Trophoblast cell (in vitro differentiated cells and primary cell): ENCODE results near the gene EIF4G1.

Source experiments
- DNase-seq, 2 donors: peaks; one replicate each; pipeline ENCODE4 v3.0.0-alpha.2; 2016
- H2AFZ ChIP-seq: 2 replicates; pipeline ENCODE4 v1.6.1; 2013; ENCODE audit warnings: low read length, moderate library complexity, mild to moderate bottlenecking; ENCODE audit not compliant: insufficient read depth, poor library complexity
- H2AK5ac ChIP-seq: 2 replicates; pipeline ENCODE4 v1.6.1; 2013; ENCODE audit warnings: mild to moderate bottlenecking, low read length
- H2BK120ac ChIP-seq: 2 replicates; pipeline ENCODE4 v1.6.1; 2013; ENCODE audit warnings: low read length, mild to moderate bottlenecking, moderate library complexity; ENCODE audit not compliant: insufficient read depth, poor library complexity
- H2BK12ac ChIP-seq: 2 replicates; pipeline ENCODE4 v1.6.1; 2013; ENCODE audit warnings: mild to moderate bottlenecking, low read length, moderate library complexity
- H2BK5ac ChIP-seq: 2 replicates; pipeline ENCODE4 v1.6.1; 2013; ENCODE audit warnings: low read length, low read depth, moderate library complexity, mild to moderate bottlenecking; ENCODE audit not compliant: poor library complexity
- H3K14ac ChIP-seq: 2 replicates; pipeline ENCODE4 v1.6.1; 2013; ENCODE audit warnings: mild to moderate bottlenecking, low read length
- H3K18ac ChIP-seq: 2 replicates; pipeline ENCODE4 v1.6.1; 2013; ENCODE audit warnings: mild to moderate bottlenecking, low read length
- H3K23ac ChIP-seq: 2 replicates; pipeline ENCODE4 v1.6.1; 2013; ENCODE audit warnings: low read length
- H3K27ac ChIP-seq: 2 replicates; pipeline ENCODE4 v1.5.1; 2013; ENCODE audit warnings: low read depth, mild to moderate bottlenecking, inconsistent platforms, low read length, moderate library complexity
- H3K27me3 ChIP-seq: 2 replicates; pipeline ENCODE4 v1.6.1; 2013; ENCODE audit warnings: inconsistent platforms, mild to moderate bottlenecking, low read length, moderate library complexity; ENCODE audit not compliant: insufficient read depth
- H3K36me3 ChIP-seq, 2 experiments: 1 replicate in 1 of 2; 2 replicates in 1 of 2; pipeline ENCODE4 v1.6.1; 2013; ENCODE audit warnings: low read length in 2 of 2, mild to moderate bottlenecking in 2 of 2, moderate library complexity in 1 of 2; ENCODE audit not compliant: insufficient read depth in 2 of 2, control insufficient read depth in 1 of 2
- H3K4ac ChIP-seq: 2 replicates; pipeline ENCODE4 v1.6.1; 2013; ENCODE audit warnings: low read depth, mild to moderate bottlenecking, low read length, moderate library complexity
- H3K4me1 ChIP-seq, 2 experiments: 1 replicate in 1 of 2; 2 replicates in 1 of 2; pipeline ENCODE4 v1.6.1; 2013; ENCODE audit warnings: low read length in 2 of 2, mild to moderate bottlenecking in 2 of 2, moderate library complexity in 1 of 2; ENCODE audit not compliant: insufficient read depth in 2 of 2, control insufficient read depth in 1 of 2
- H3K4me2 ChIP-seq: 2 replicates; pipeline ENCODE4 v1.6.1; 2013; ENCODE audit warnings: inconsistent platforms, mild to moderate bottlenecking, low read length, moderate library complexity
- H3K4me3 ChIP-seq: 2 replicates; pipeline ENCODE4 v1.5.1; 2013; ENCODE audit warnings: mild to moderate bottlenecking, low read depth, low read length, inconsistent platforms
- H3K79me1 ChIP-seq: one replicate; pipeline ENCODE4 v1.6.1; 2013; ENCODE audit warnings: low read length
- H3K79me2 ChIP-seq: 2 replicates; pipeline ENCODE4 v1.6.1; 2013; ENCODE audit warnings: low read length, mild to moderate bottlenecking; ENCODE audit not compliant: control insufficient read depth, insufficient read depth, poor library complexity
- H3K9ac ChIP-seq: 2 replicates; pipeline ENCODE4 v1.6.1; 2013; ENCODE audit warnings: mild to moderate bottlenecking, low read length
- H3K9me3 ChIP-seq: 2 replicates; pipeline ENCODE4 v1.6.1; 2013; ENCODE audit warnings: low read depth, mild to moderate bottlenecking, control low read depth, inconsistent platforms, low read length; ENCODE audit not compliant: insufficient read depth
- H4K12ac ChIP-seq: 2 replicates; pipeline ENCODE4 v1.6.1; 2013; ENCODE audit warnings: low read depth, mild to moderate bottlenecking, low read length, moderate library complexity
- H4K8ac ChIP-seq: 2 replicates; pipeline ENCODE4 v1.6.1; 2013; ENCODE audit warnings: low read depth, mild to moderate bottlenecking, low read length, moderate library complexity
- H4K91ac ChIP-seq: one replicate; pipeline ENCODE4 v1.6.1; 2013; ENCODE audit warnings: low read depth, mild to moderate bottlenecking, low read length, moderate library complexity
- WGBS: extraction: QIAGEN DNeasy Blood & Tissue Kit; methylation state at CpG from one replicate; pipeline ENCODE4 v1.1.7; 2013; ENCODE audit warnings: missing lambda C conversion rate; ENCODE audit not compliant: insufficient read length, insufficient coverage; ENCODE audit errors: extremely low coverage; 5-methylcytosine and 5-hydroxymethylcytosine counted together

EIF4G1 gene

GRCh38 chr3:184335291-184335660, 20.9 kb downstream of the EIF4G1 start:
- Histone ChIP-seq H3K4ac (peak overlapping the region; percentile 5), H2BK5ac (peak overlapping the region; percentile 5), H3K36me3 (peaks cover 35 to 44% of the 10 kb centered on the region in 2 experiments), H3K4me1 (peaks cover 28 to 36% of the 10 kb centered on the region in 2 experiments), H2BK12ac (no peak overlapping the region), H3K27me3 (no peaks in the 10 kb centered on the region), H3K23ac (no peak overlapping the region), H3K14ac (no peak overlapping the region), H2AFZ (no peak overlapping the region), H2AK5ac (no peak overlapping the region), H3K79me1 (peaks cover 20% of the 10 kb centered on the region), H3K4me2 (peak overlapping the region; percentile 90), H4K91ac (no peak overlapping the region), H4K8ac (peak overlapping the region; percentile 36), H3K79me2 (peaks cover 9% of the 10 kb centered on the region), H3K9me3 (peaks cover 5% of the 10 kb centered on the region), H4K12ac (no peak overlapping the region), H3K27ac (peak overlapping the region; percentile 60), H3K9ac (no peak overlapping the region), H2BK120ac (no peak overlapping the region), H3K4me3 (no peak overlapping the region), H3K18ac (no peak overlapping the region)
- DNase-seq: no peak
- no CpG with 5 or more reads among the region's 4 CpGs for WGBS

GRCh38 chr3:184335661-184336546, 21.5 kb downstream of the EIF4G1 start:
- Histone ChIP-seq H2BK5ac (peak overlapping the region; percentile 68), H4K91ac (peak overlapping the region; percentile 72), H3K18ac (peak overlapping the region; percentile 88), H2BK120ac (peak overlapping the region; percentile 59), H3K4me1 (peaks cover 28 to 36% of the 10 kb centered on the region in 2 experiments), H3K4me2 (peak overlapping the region; percentile 90), H3K14ac (peak overlapping the region; percentile 81), H2AK5ac (peak overlapping the region; percentile 8), H4K8ac (peak overlapping the region; percentile 86), H3K79me2 (peaks cover 9% of the 10 kb centered on the region), H3K4me3 (peak overlapping the region; percentile 91), H3K79me1 (peaks cover 20% of the 10 kb centered on the region), H3K27me3 (no peaks in the 10 kb centered on the region), H3K4ac (peak overlapping the region; percentile 93), H3K27ac (peak overlapping the region; percentile 94), H3K9me3 (peaks cover 5% of the 10 kb centered on the region), H2AFZ (peak overlapping the region; percentile 63), H3K36me3 (peaks cover 33 to 41% of the 10 kb centered on the region in 2 experiments), H4K12ac (peak overlapping the region; percentile 74), H3K23ac (no peak overlapping the region), H3K9ac (peak overlapping the region; percentile 85), H2BK12ac (no peak overlapping the region)
- no CpG with 5 or more reads among the region's 77 CpGs for WGBS
- DNase-seq: peak; percentile 57 to 82

DNA sequence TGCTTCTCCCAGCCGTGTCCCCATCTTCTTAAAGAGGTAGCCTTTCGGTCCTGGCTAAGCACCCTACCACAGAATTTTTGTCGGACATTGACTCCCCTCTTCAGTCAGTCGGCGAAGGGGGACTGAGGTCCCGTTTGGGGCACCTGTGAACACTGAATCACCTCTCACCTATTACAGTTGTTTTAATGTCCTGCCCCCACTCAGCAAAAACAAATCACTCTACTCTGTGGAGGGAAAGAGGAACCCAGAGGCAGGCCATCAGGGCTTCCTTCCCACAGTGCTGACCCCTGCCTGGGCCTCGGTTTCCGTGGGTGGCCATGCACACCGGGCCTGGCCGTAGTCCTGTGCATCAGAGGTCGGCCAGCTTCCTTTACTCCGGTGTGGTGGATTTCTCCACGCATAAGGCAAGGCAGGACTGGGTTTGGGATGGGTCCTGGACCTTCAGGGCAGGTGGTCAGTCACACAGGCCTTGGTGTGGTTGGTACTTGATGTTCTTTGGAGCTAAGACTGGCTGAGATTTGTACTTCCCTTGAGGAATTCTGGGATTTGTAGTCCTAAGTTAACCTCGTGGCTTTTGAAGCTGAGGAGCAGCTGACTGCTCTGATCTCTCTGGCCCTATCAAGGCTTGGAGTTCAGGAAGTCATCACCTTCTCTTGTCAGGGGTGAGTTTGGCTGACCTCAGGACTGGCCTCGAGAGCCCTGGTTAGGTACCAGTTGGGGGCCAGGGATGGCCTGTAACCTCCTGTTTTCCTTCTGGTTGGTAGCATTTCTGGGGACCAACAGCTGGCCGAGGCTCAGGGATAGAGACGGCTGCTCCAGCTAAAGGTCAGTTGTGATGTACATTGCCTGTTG, 22.4 kb downstream of the EIF4G1 start:
- peak overlapping the region; percentile 63 for H2AFZ ChIP-seq
- H2AK5ac ChIP-seq: peak overlapping the region; percentile 8
- peak overlapping the region; percentile 85 for H3K18ac ChIP-seq
- peaks cover 5% of the 10 kb centered on the region for H3K9me3 ChIP-seq
- peak overlapping the region; percentile 86 for H4K8ac ChIP-seq
- H2BK120ac ChIP-seq: peak overlapping the region; percentile 26
- peak overlapping the region; percentile 85 for H3K9ac ChIP-seq
- no peak for DNase-seq
- peaks cover 24 to 33% of the 10 kb centered on the region in 2 experiments for H3K4me1 ChIP-seq
- H3K79me2 ChIP-seq: peaks cover 9% of the 10 kb centered on the region
- H3K14ac ChIP-seq: peak overlapping the region; percentile 81
- WGBS: no CpG with 5 or more reads among the region's 17 CpGs
- peak overlapping the region; percentile 93 for H3K4ac ChIP-seq
- peaks cover 20% of the 10 kb centered on the region for H3K79me1 ChIP-seq
- H2BK5ac ChIP-seq: peak overlapping the region; percentile 68
- H3K27me3 ChIP-seq: no peaks in the 10 kb centered on the region
- peak overlapping the region; percentile 90 for H3K4me2 ChIP-seq
- H3K4me3 ChIP-seq: peak overlapping the region; percentile 91
- H4K12ac ChIP-seq: peak overlapping the region; percentile 74
- H4K91ac ChIP-seq: peak overlapping the region; percentile 72
- H3K23ac ChIP-seq: no peak overlapping the region
- peaks cover 24 to 32% of the 10 kb centered on the region in 2 experiments for H3K36me3 ChIP-seq
- H3K27ac ChIP-seq: peak overlapping the region; percentile 94
- no peak overlapping the region for H2BK12ac ChIP-seq

DNA sequence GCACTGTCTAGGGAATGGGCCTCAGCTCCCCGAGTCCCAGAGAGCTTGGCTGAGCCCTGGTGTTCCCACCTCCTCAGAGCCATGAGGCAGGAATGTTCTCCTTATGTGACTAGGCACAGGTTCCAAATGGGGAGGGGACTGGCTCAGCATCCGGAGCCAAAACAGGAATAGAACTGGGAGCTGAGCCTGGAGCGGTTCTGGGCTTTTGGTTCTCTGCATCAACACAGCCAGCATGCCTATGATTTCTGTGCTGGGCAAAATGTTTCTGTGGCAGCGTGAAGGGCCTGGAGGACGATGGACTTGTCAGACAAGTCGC, 23.0 kb downstream of the EIF4G1 start, which contains the start of gene FAM131A:
TSS of gene FAM131A (plus strand) at position 202 of the 316 bp plus-strand sequence. CDS start at position 233, 31 bp downstream.
- Histone ChIP-seq H3K14ac (peak within 1 kb of the TSS; percentile 81), H2AK5ac (peak within 1 kb of the TSS; percentile 8), H2BK12ac (no peak within 1 kb of the TSS), H2AFZ (peak within 1 kb of the TSS; percentile 63), H3K9me3 (peaks cover 3% of the 10 kb centered on the region), H3K79me1 (peaks cover 20% of the 10 kb centered on the region), H3K79me2 (peaks cover 9% of the 10 kb centered on the region), H4K12ac (peak within 1 kb of the TSS; percentile 74), H3K4me3 (peak within 1 kb of the TSS; percentile 91), H4K8ac (peak within 1 kb of the TSS; percentile 86), H3K4ac (peak within 1 kb of the TSS; percentile 93), H3K27ac (peak within 1 kb of the TSS; percentile 94), H3K4me1 (peaks cover 20 to 28% of the 10 kb centered on the region in 2 experiments), H4K91ac (peak within 1 kb of the TSS; percentile 72), H2BK120ac (peak within 1 kb of the TSS; percentile 26), H3K4me2 (peak within 1 kb of the TSS; percentile 90), H3K23ac (no peak within 1 kb of the TSS), H3K18ac (peak within 1 kb of the TSS; percentile 85), H3K9ac (peak within 1 kb of the TSS; percentile 85), H3K27me3 (no peaks in the 10 kb centered on the region), H2BK5ac (peak within 1 kb of the TSS; percentile 42), H3K36me3 (peaks cover 22 to 29% of the 10 kb centered on the region in 2 experiments)
- DNase-seq: no peak
- WGBS: no CpG with 5 or more reads among the region's 6 CpGs
